Liver (tissue), 9 donors: ENCODE measurements around the gene MAGOHB. TPM values are rescaled to one million over a fixed set of nuclear protein-coding genes. Genes with fewer than 3 reads are reported as not detected.

Source experiments
- DNase-seq: peaks from one replicate; pipeline ENCODE4 v3.0.0-alpha.2; 2017; ENCODE audit warnings: low spot score
- H3K27ac ChIP-seq, 2 donors: one replicate each; pipeline ENCODE4 v1.7.0; 2013; ENCODE audit warnings: inconsistent platforms in 2 of 2, low read length in 2 of 2, control low read depth in 1 of 2, low read depth in 1 of 2, mild to moderate bottlenecking in 1 of 2
- H3K27me3 ChIP-seq, 4 donors: one replicate each; pipeline versions ENCODE4 v1.6.1 to v1.7.0; 2013; ENCODE audit warnings: low read length in 3 of 4, inconsistent platforms in 1 of 4, mild to moderate bottlenecking in 1 of 4, moderate library complexity in 1 of 4; ENCODE audit not compliant: control insufficient read depth in 4 of 4, insufficient read depth in 4 of 4
- H3K36me3 ChIP-seq, 4 donors: one replicate each; pipeline versions ENCODE4 v1.6.1 to v1.7.0; 2013; ENCODE audit warnings: low read length in 3 of 4, mild to moderate bottlenecking in 3 of 4, low read depth in 1 of 4, moderate library complexity in 1 of 4; ENCODE audit not compliant: control insufficient read depth in 4 of 4, insufficient read depth in 3 of 4
- H3K4me1 ChIP-seq, 4 donors: one replicate each; pipeline versions ENCODE4 v1.6.1 to v1.7.0; 2013; ENCODE audit warnings: low read length in 3 of 4, mild to moderate bottlenecking in 3 of 4, moderate library complexity in 1 of 4; ENCODE audit not compliant: control insufficient read depth in 4 of 4, insufficient read depth in 4 of 4
- H3K4me3 ChIP-seq, 3 donors: one replicate each; pipeline versions ENCODE4 v1.6.1 to v1.7.0; 2013; ENCODE audit warnings: low read length in 3 of 3, control low read depth in 1 of 3, low read depth in 1 of 3, mild to moderate bottlenecking in 1 of 3
- H3K9ac ChIP-seq, 2 donors: one replicate each; pipeline ENCODE4 v1.7.0; 2013; ENCODE audit warnings: low read length in 2 of 2, mild to moderate bottlenecking in 2 of 2, moderate library complexity in 2 of 2, control low read depth in 1 of 2, low read depth in 1 of 2
- H3K9me3 ChIP-seq, 4 donors: one replicate each; pipeline versions ENCODE4 v1.6.1 to v1.7.0; 2013; ENCODE audit warnings: low read length in 3 of 4; ENCODE audit not compliant: control insufficient read depth in 4 of 4
- CTCF ChIP-seq: fragments of 150-350 bp; IDR thresholded peaks from 2 replicates; pipeline ENCODE4 v1.5.1; 2017; ENCODE audit warnings: improper control_type of control experiment, low read depth, low read length; ENCODE audit not compliant: missing input control
- EGR1 ChIP-seq, 2 donors: IDR thresholded peaks; 2 replicates each; pipeline ENCODE4 v1.6.1; 2016 to 2018; ENCODE audit warnings: antibody characterized with exemption in 2 of 2, low read depth in 2 of 2
- FOXA1 ChIP-seq: IDR thresholded peaks from 2 replicates; pipeline ENCODE4 v1.6.1; 2016; ENCODE audit warnings: antibody characterized with exemption
- FOXA2 ChIP-seq: IDR thresholded peaks from 2 replicates; pipeline ENCODE4 v1.6.1; 2016; ENCODE audit warnings: antibody characterized with exemption
- GABPA ChIP-seq, 2 donors: IDR thresholded peaks in 1 of 2; conservative IDR thresholded peaks in 1 of 2; 2 replicates each; pipeline ENCODE4 v1.6.1; 2016; ENCODE audit warnings: antibody characterized with exemption in 2 of 2, mild to moderate bottlenecking in 1 of 2, moderate library complexity in 1 of 2
- HNF4A ChIP-seq, 2 donors: conservative IDR thresholded peaks; 2 replicates each; pipeline ENCODE4 v1.6.1; 2016; ENCODE audit warnings: antibody characterized with exemption in 2 of 2, mild to moderate bottlenecking in 2 of 2
- HNF4G ChIP-seq: IDR thresholded peaks from 2 replicates; pipeline ENCODE4 v1.6.1; 2016; ENCODE audit warnings: antibody characterized with exemption
- JUND ChIP-seq, 2 donors: IDR thresholded peaks; 2 replicates each; pipeline ENCODE4 v1.6.1; 2016; ENCODE audit warnings: antibody characterized with exemption in 2 of 2
- NR2F2 ChIP-seq: IDR thresholded peaks from 2 replicates; pipeline ENCODE4 v1.6.1; 2016; ENCODE audit warnings: antibody characterized with exemption
- RAD21 ChIP-seq, 2 donors: IDR thresholded peaks; 2 replicates each; pipeline ENCODE4 v1.6.1; 2016; ENCODE audit warnings: antibody characterized with exemption in 2 of 2, mild to moderate bottlenecking in 2 of 2
- REST ChIP-seq: IDR thresholded peaks from 2 replicates; pipeline ENCODE4 v1.6.1; 2016; ENCODE audit warnings: antibody characterized with exemption, mild to moderate bottlenecking
- RXRA ChIP-seq, 2 donors: IDR thresholded peaks; 2 replicates each; pipeline ENCODE4 v1.6.1; 2017 to 2018; ENCODE audit warnings: antibody characterized with exemption in 2 of 2, mild to moderate bottlenecking in 1 of 2
- SP1 ChIP-seq: IDR thresholded peaks from 2 replicates; pipeline ENCODE4 v1.6.1; 2018; ENCODE audit warnings: antibody characterized with exemption, mild to moderate bottlenecking
- TAF1 ChIP-seq: conservative IDR thresholded peaks from 2 replicates; pipeline ENCODE4 v1.6.1; 2016; ENCODE audit warnings: antibody characterized with exemption, mild to moderate bottlenecking
- YY1 ChIP-seq: IDR thresholded peaks from 2 replicates; pipeline ENCODE4 v1.6.1; 2016; ENCODE audit warnings: antibody characterized with exemption, mild to moderate bottlenecking
- ZBTB33 ChIP-seq: IDR thresholded peaks from 2 replicates; pipeline ENCODE4 v1.6.1; 2016; ENCODE audit warnings: antibody characterized with exemption
- polyA plus RNA-seq, 2 donors: library from polyadenylated mRNA; stranded (reverse) in 1 of 2; unstranded in 1 of 2; fragments of 200-250 nt in 1 of 2; fragments of >200 nt in 1 of 2; fragmentation: Nextera tagmentation in 1 of 2; extraction: Ambion mirVana in 1 of 2; gene quantifications; one replicate each; pipeline versions ENCODE4 v1.2.1 to v1.2.3, GENCODE V29; 2013 to 2015
- total RNA-seq, 2 donors: library from RNA; depleted of rRNA; stranded (reverse); fragments of >200 nt; gene quantifications; one replicate each; pipeline ENCODE4 v1.2.3, GENCODE V29; 2014
- TF ChIP-seq, protein P1 (sequence below): IDR thresholded peaks from 2 replicates; pipeline ENCODE4 v1.6.1; 2016; ENCODE audit warnings: antibody characterized with exemption
- TF ChIP-seq, protein P2 (sequence below): IDR thresholded peaks from 2 replicates; pipeline ENCODE4 v1.6.1; 2016; ENCODE audit warnings: antibody characterized with exemption
- donor health status: healthy.
- donor health status: healthy.
- donor health status: healthy.
- donor health status: healthy.
- donor health status: healthy.

The MAGOHB gene
- total and polyA plus RNA-seq, 4 donors = 7.6 to 20.7 (median 8.9) TPM

DNA sequence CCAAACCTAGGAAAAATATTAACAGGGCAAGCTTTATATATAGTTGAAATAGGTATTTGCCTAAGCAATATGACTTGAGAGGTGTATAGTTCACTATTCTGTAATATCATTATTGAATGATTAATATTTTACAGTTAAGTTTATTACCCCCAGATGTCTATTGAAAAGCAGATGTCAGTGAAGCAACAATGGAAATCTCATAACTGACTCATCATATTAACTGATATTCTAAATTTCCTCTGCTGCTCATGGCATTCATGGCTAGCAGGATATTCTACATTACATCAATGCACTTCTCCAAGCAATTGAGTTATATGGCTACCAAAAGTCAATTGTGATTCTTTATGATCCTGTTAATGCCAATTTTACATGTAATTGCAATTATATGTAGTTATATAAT lies 9.7 kb upstream of the MAGOHB start:
- TF ChIP-seq CTCF = no peak
- no peak for TF ChIP-seq RXRA (IDR thresholded peaks at IDR 0.05)
- TF ChIP-seq JUND (IDR thresholded peaks at IDR 0.05) = no peak
- TF ChIP-seq, protein P1, sequence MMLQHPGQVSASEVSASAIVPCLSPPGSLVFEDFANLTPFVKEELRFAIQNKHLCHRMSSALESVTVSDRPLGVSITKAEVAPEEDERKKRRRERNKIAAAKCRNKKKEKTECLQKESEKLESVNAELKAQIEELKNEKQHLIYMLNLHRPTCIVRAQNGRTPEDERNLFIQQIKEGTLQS = no peak
- TF ChIP-seq GABPA (IDR thresholded peaks at IDR 0.05 in 1 of 2, conservative IDR thresholded peaks at IDR 0.05 in 1 of 2) = no peak
- no peak for TF ChIP-seq HNF4G
- no peak for TF ChIP-seq EGR1 (IDR thresholded peaks at IDR 0.05; ENCODE audit: low read depth in 2 of 2)
- no peak for TF ChIP-seq HNF4A (conservative IDR thresholded peaks at IDR 0.05)
- no peak for TF ChIP-seq FOXA2
- no peak for TF ChIP-seq RAD21 (IDR thresholded peaks at IDR 0.05)
- no peak for TF ChIP-seq FOXA1
- TF ChIP-seq ZBTB33 = no peak
- TF ChIP-seq, protein P2, sequence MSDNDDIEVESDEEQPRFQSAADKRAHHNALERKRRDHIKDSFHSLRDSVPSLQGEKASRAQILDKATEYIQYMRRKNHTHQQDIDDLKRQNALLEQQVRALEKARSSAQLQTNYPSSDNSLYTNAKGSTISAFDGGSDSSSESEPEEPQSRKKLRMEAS = no peak
- TF ChIP-seq TAF1 = no peak
- TF ChIP-seq REST = no peak
- TF ChIP-seq SP1 = no peak
- no peak for TF ChIP-seq NR2F2
- no peak for TF ChIP-seq YY1
- Histone ChIP-seq H3K4me3 (no peak overlapping the region), H3K27me3 (no peaks in the 10 kb centered on the region), H3K27ac (no peak overlapping the region), H3K9ac (no peak overlapping the region), H3K36me3 (no peaks in the 10 kb centered on the region), H3K4me1 (no peaks in the 10 kb centered on the region), H3K9me3 (no peaks in the 10 kb centered on the region)
- DNase-seq = no peak
